ENCODE data around the gene AURKA.

DNA sequence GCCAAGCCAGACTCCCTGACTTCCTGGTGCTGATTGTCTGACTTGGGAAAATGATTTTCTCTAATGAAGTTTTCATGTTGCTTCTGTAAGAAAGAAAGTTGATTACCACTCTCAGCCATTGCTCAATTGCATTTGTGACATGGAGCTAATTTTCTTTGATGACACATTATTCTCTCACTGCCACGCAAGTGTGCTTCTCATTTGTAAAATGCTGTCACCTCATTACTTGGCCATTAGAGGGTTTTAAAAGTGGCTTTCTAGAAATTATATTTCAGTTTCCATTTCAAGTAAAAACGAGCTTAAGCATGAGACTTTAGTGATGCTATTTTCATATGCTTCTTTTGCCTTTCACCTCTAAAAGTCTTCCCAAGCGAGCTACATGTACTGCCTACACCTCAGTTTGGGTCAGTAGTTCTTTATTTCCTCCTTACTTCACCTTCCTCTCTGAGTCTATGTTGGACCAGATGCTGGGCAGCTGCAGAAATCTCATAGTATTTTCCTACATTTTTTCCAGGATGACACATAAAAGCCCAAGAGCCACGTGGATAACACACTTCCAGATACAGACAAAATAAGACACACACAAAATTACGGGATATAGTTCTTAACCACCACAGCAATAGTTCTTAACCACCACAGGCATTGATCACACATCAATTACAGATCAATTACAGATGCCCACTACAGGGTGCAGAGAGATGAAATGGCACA, 39.5 kb downstream of the AURKA start:
- TF ChIP-seq CTCF (IDR thresholded peaks at IDR 0.05) (no peak), POLR2A (IDR thresholded peaks at IDR 0.05) (no peak)

Data from thyroid gland (tissue), 4 donors.